Mammary epithelial cell (primary cell): ENCODE data around the gene RFX2.

ENCODE experiments used
- EZH2 ChIP-seq: IDR thresholded peaks from 2 replicates; pipeline ENCODE4 v1.6.1; 2012; ENCODE audit warnings: low read length, inconsistent platforms, borderline replicate concordance
- TF ChIP-seq, protein P1 (sequence below), 2 donors: IDR thresholded peaks in 1 of 2; conservative IDR thresholded peaks in 1 of 2; 2 replicates each; pipeline ENCODE4 v1.5.1; 2011 to 2012; ENCODE audit warnings: inconsistent platforms in 2 of 2, low read length in 2 of 2, mild to moderate bottlenecking in 2 of 2, control low read depth in 1 of 2, low read depth in 1 of 2; ENCODE audit not compliant: insufficient read depth in 1 of 2; ENCODE audit errors: extremely low read depth in 1 of 2

GRCh38 chr19:6018786-6019185 is 91.5 kb downstream of the RFX2 start:
- TF ChIP-seq, protein P1, sequence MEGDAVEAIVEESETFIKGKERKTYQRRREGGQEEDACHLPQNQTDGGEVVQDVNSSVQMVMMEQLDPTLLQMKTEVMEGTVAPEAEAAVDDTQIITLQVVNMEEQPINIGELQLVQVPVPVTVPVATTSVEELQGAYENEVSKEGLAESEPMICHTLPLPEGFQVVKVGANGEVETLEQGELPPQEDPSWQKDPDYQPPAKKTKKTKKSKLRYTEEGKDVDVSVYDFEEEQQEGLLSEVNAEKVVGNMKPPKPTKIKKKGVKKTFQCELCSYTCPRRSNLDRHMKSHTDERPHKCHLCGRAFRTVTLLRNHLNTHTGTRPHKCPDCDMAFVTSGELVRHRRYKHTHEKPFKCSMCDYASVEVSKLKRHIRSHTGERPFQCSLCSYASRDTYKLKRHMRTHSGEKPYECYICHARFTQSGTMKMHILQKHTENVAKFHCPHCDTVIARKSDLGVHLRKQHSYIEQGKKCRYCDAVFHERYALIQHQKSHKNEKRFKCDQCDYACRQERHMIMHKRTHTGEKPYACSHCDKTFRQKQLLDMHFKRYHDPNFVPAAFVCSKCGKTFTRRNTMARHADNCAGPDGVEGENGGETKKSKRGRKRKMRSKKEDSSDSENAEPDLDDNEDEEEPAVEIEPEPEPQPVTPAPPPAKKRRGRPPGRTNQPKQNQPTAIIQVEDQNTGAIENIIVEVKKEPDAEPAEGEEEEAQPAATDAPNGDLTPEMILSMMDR (conservative IDR thresholded peaks at IDR 0.05 in 1 of 2, IDR thresholded peaks at IDR 0.05 in 1 of 2; ENCODE audit: extremely low read depth in 1 of 2, insufficient read depth in 1 of 2, low read depth in 1 of 2, low read length in 2 of 2): peak in 1 of 2 donors; percentile 17
- TF ChIP-seq EZH2: no peak
